LNCAP (cell line): ENCODE measurements around the gene PLD3.

ENCODE experiments used
- TF ChIP-seq, protein P1 (sequence below): fragments of 450-650 bp; IDR thresholded peaks from 2 replicates; pipeline ENCODE4 v1.5.1; 2017; ENCODE audit warnings: mild to moderate bottlenecking

The PLD3 gene

DNA sequence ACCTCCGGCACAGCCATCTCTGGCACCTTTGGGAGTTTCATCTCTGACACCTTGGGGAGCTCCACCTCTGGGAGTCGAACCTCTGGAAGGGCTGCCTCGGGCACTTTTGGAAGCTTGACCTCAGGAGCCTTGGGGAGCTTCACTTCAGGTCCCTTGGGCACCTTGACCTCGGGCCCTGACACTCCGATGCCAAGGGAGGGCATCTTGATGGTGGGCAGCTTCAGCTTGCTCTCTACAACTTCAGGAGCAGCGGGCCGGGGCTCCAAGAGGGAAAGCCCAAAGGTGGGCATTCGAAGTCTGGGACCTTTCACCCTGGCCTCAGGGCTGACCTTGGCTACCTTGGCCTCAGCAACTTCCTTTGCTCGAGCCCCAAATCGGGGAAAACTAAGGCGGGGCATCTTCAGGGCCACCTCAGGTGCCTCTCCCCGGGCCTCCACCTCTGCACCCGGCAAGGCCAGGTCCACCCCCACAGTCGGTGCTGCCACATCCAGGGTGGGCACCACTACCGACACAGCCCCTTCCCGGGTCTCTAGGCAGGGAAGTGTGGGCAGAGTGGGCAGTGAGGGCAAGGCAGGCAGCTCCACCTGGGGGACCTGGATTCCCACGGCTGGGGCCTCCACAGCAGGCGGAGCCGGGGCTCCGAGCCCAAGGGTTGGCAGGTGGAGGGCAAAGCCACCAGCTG lies 48.5 kb downstream of the PLD3 start:
- TF ChIP-seq, protein P1, sequence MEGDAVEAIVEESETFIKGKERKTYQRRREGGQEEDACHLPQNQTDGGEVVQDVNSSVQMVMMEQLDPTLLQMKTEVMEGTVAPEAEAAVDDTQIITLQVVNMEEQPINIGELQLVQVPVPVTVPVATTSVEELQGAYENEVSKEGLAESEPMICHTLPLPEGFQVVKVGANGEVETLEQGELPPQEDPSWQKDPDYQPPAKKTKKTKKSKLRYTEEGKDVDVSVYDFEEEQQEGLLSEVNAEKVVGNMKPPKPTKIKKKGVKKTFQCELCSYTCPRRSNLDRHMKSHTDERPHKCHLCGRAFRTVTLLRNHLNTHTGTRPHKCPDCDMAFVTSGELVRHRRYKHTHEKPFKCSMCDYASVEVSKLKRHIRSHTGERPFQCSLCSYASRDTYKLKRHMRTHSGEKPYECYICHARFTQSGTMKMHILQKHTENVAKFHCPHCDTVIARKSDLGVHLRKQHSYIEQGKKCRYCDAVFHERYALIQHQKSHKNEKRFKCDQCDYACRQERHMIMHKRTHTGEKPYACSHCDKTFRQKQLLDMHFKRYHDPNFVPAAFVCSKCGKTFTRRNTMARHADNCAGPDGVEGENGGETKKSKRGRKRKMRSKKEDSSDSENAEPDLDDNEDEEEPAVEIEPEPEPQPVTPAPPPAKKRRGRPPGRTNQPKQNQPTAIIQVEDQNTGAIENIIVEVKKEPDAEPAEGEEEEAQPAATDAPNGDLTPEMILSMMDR: no peak

DNA sequence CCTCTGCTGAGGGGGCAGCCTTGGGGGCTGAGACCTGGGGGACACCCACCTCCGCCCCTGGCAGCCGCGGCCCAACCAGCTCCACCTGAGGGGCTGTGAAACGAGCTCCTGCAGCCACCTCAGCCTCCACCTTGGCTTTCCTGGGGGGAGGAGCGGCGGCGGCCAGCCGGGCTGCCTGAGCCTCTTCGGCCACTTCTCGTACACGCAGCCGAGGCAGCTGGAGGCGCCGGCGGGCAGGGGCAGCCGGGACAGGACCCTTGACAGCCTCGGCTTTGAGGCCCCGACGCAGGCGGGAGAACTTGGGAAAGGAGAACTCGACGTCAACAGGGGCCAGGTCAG lies 49.0 kb downstream of the PLD3 start:
- TF ChIP-seq, protein P1: no peak

DNA sequence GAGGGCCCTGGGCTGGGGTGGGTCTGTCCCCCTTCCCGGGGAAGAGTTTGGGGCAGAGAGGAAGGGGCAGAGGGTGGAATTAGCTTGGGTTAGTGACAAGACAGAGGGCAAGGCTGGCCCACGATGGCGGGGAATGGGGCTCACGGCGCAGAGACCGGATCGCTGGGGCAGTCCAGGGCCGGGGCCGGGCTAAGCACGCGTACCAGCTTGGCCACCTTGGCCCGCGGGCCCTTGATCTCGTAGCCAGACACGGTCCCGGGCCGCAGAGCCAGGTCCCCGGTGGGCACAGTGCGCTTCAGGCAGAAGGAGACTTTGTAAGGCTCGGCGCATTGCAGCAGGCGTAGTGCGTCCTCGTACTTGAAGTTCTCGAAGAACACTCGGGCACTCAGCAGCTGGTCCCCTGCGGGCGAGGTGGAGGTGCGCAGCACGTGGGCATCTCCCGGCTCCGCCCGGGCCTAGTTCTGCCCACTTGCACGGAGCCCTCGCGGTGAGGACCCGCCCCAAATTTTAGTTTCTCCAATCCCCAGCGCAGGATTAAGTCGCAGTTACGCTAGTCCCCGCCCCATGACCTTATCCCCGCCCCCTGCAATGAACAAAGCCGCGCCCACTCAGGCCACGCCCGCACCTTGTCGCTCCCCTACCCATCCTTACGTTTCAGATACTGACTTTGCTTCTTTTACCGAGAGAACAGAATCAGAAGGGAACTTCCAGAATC lies 50.1 kb downstream of the PLD3 start:
- TF ChIP-seq, protein P1: no peak

DNA sequence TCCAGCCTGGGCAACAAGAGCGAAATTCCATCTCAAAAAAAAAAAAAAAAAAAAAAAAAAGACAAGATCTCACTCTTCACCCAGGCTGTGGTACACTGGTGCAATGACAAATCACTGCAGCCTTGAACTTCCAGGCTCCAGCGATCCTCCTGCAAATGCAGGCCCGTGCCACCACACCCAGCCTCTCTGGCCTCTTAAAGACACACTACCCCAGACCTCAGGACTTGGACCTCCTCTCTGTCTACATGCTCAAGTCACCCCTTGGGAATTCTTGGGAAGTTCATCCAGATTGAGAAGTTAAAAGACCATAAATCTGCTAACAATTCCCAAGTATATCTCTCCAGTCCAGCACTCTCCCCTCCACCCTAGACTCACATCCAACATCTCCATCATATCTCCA lies 52.1 kb downstream of the PLD3 start:
- TF ChIP-seq, protein P1: no peak

- TF ChIP-seq, protein P1: no peak
These were observed 54.9 kb downstream of the PLD3 start for GRCh38 chr19:40403262-40403984.

DNA sequence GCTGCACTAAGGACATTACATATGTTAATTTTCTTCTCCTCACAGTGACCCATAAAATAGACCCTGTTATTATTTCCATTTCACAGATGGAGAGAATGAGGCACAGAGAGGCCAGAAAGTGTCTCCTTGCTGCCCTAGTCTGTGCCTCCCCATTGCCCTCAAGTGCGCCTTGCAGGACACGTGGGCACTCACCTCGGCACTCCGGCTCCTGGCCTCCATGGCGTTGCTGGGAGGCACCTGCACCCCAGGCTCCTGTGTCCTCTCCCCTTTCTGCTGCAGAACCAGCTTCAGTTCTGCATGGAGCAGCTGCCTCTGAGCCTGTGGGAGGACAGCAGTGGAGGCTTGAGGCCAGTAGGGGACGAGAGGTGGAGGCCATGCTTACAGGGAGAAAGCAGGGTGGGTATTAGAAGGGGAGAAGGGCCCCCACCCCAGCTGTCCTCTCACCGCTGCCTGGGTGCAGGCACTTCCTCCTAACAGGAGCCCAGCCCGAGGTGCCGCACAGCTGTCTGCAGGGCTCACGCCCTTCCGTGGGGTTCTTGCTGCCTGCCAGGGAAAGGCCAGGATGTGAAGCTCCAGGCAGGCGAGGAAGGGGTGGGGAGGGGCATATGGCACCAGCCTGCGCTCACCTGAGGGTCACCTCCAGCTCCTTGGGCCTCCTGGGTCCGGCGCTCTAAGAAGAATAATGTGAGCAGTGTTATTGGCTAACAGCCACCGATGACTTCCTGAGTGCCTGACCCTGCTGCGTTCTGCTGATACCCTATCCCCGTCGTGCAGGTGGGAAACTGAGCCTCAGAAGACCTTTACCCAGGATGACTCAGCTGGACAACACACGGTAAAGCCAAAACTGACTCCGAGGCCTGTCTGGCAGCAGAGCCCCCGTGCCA lies 59.5 kb downstream of the PLD3 start:
- TF ChIP-seq, protein P1: no peak

DNA sequence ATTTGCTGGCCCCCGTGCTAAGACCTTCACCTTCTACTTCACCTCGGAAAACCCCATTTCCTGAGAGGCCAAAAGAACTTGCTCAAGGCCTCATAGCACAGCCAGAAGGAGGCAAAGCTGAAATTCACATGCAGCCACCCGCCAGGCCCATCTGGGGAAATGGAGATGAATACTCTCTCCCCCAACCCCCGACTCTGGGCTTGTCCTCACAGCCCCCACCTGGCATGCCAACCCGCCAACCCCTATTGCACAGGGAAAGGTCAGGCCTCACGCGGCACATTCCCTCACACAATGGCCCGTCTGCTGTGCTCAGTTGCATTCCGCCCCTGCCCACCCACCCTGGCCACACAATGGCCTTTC lies 61.5 kb downstream of the PLD3 start:
- TF ChIP-seq, protein P1: no peak
